Body of pancreas (tissue), 4 donors: ENCODE measurements around the gene ESPNL.

Experiments
- CTCF ChIP-seq, 7 experiments: fragments of 450-650 bp in 4 of 7; fragments of 200-600 bp in 3 of 7; sonication (generic) in 3 of 7; IDR thresholded peaks; one replicate each; pipeline ENCODE4 v1.5.1; 2016 to 2019; ENCODE audit warnings: antibody characterized with exemption in 7 of 7
- POLR2A ChIP-seq, 3 donors: fragments of 450-650 bp; IDR thresholded peaks; one replicate each; pipeline ENCODE4 v1.6.1; 2016; ENCODE audit warnings: antibody characterized with exemption in 3 of 3, mild to moderate bottlenecking in 2 of 3

DNA sequence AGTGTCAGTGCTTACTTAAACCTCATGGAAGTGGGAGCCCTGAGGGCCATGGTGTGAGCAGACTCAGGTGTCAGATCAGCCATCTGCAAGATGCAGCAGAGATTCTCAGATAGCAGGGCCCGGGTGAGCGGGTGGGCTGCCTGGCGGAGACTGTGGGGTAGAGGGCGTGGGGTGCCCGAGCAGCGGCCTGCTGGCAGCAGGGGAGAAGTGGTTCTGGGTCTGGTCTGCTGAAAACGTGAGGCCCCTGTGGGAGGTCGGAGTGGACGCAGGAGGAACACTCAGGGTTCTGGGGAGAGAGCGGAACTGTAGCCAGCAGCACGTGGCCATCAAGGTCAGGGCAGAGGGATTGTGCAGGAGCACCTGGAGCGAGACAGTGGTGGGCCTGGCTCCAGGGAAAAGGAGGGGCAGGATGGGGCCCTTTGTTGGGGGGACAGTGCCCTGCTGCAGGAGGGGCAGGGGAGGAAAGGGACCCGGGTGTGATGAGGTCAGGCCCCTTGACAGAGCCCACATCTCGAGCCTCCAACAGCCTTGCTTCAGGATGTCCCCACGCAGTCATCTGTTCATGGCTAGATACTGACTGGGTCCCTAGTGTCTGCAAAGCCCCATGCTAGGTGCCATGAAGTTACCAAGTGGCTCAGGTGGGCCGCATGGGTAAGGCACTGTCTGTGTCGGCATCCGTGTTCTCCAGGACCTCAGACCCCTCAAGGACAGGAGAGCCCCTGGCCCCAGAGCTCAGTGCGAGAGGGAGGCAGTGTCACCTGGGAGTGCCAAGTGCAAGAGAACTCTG is 2.7 kb upstream of the ESPNL start:
- TF ChIP-seq POLR2A (IDR thresholded peaks at IDR 0.05) (no peak), CTCF (IDR thresholded peaks at IDR 0.05) (no peak)
